GM12891 (cell line): ENCODE results near the gene PARVG.

Source experiments
- PAX5 ChIP-seq: IDR thresholded peaks from 2 replicates; pipeline ENCODE4 v1.6.1; 2011; ENCODE audit warnings: low read length, moderate library complexity, mild to moderate bottlenecking; ENCODE audit not compliant: insufficient read depth, severe bottlenecking
- POLR2A ChIP-seq: IDR thresholded peaks from 2 replicates; pipeline ENCODE4 v1.6.1; 2011; ENCODE audit warnings: low read depth, low read length, control low read depth
- POLR2AphosphoS5 ChIP-seq: IDR thresholded peaks from 2 replicates; pipeline ENCODE4 v1.6.1; 2011; ENCODE audit warnings: low read depth, low read length, control low read depth
- POU2F2 ChIP-seq: IDR thresholded peaks from 2 replicates; pipeline ENCODE4 v1.6.1; 2011; ENCODE audit warnings: low read depth, mild to moderate bottlenecking, control low read depth, low read length, moderate library complexity
- SPI1 ChIP-seq: IDR thresholded peaks from 2 replicates; pipeline ENCODE4 v1.6.1; 2011; ENCODE audit warnings: low read depth, low read length, control low read depth
- TAF1 ChIP-seq: IDR thresholded peaks from 2 replicates; pipeline ENCODE4 v1.6.1; 2011; ENCODE audit warnings: low read depth, low read length, control low read depth

GRCh38 chr22:44172370-44173108, 8.2 kb upstream of the PARVG start:
- no peak for TF ChIP-seq POLR2A
- no peak for TF ChIP-seq POLR2AphosphoS5
- TF ChIP-seq TAF1, result no peak
- peak; percentile 97 for TF ChIP-seq SPI1
- TF ChIP-seq POU2F2, result peak; percentile 83
- TF ChIP-seq PAX5, result no peak
